ENCODE data around the gene PLP2. TPM values are rescaled to one million over a fixed set of nuclear protein-coding genes. Genes with fewer than 3 reads are reported as not detected.
A peak's percentile ranks its signal among the peaks of the same experiment; 100 is the strongest.

PLP2 gene
- polyA plus RNA-seq, 3 donors, result 27.6 to 36.7 (median 30.6) TPM

DNA sequence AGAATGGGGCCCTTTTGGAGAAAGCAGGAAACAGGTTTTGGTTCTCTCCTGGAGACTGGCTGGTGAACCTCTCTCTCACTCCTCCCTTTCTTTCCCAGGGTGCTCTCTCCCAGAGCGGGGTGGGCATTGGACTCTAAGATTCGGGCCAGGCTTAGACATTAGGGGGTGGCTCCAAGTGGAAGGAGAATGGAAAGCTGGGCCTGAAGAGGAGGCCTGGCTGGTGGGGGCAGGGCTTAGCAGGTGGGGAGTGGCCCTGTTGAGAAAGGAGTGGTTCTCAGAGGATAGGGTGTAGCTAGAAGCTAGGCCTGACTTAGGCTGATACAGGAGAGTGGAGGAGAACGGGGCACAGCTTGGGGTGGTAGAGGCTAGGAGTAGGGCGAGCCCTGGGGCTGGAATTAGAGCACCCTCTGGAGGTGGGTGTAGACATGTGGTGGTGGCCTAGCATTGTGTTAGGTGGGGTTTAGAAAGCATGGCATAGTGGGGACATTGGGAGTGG is 5.7 kb downstream of the PLP2 start:
- DNase-seq (ENCODE audit: extremely low read depth in 1 of 11, low read depth in 9 of 11, low spot score in 4 of 11), result no peak

DNA sequence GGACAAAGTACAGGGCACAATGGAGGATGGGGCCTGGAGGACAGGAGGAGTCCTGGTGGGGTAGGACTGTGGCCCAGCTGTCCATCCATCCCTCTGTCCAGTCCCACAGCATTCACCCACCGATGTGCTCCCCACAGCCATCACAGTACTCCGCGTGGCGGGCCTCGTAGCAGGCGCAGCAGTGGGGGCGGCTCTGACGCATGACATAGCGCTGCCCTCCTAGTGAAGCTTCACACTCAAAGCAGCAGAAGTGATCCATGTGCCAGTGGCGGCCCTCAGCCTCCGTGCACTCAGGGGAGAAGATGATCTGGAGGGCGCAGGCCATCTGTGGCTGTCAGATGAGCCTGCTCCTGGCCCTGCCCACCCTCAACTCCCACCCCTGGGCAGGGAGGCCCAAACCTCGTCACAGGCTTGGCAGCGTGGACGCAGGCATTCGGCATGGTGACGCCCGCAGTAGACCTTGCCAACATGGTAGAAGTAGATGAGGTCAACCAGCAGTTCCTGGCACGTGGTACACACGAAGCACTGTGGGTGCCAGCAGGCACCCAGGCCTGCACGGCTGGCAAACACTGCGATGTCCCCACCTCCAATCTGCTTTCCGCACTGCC is 6.3 kb downstream of the PLP2 start:
- no peak for DNase-seq (ENCODE audit: extremely low read depth in 1 of 11, low read depth in 9 of 11, low spot score in 4 of 11)

- DNase-seq (ENCODE audit: extremely low read depth in 1 of 11, low read depth in 9 of 11, low spot score in 4 of 11), result no peak
These were observed 6.8 kb downstream of the PLP2 start for GRCh38 chrX:49178537-49178936.

DNA sequence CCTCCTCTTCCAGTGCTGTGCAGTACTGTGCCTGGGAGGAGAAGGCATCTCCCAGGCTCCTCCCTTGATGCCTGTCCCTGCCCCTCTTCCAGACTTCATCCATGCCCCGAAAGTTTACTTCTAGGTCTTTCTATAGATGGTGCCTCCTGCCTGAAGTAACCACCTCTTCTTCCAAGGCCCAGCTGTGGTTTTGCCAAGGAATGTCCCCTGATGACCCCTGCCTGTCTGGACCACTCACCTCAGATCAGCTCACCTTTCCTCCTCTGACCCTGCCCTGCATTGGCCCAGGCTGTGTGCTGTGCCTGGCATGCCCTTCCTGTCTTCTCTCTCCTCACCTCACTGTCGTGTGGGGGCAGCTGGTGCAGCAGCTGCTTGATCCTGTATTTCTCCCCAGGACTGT is 7.7 kb downstream of the PLP2 start:
- DNase-seq (ENCODE audit: extremely low read depth in 1 of 11, low read depth in 9 of 11, low spot score in 4 of 11), result no peak

DNA sequence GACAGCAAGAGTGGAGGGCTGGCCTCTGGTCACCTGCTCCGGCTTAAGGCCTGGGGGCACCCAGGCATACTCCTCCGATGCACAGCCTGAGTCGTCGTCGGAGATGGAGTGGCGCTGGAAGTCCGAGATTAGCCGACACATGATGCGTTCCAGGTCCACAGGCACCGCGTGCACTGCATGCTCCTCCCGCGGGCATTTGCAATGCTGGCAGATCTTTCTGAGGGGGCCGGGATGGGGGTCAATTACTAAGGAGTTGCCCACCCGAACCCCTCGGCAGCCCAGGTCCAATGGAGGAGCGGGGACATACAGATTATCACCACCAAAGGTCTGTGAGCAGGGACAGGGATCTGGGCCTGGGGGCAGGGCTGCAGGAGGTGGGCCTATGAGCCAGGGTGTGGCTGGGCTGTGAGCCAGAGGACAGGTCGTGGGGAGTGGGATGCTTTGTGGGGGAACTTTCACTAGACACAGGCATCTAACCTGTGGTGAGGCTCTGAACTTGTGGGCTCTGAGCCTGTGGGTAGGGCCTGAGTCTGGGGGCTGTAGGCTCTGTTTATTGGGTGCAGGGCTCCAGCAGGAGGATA is 12.1 kb downstream of the PLP2 start:
- no peak for DNase-seq (ENCODE audit: extremely low read depth in 1 of 11, low read depth in 9 of 11, low spot score in 4 of 11)

- peak in 8 of 11 donors; percentile 67 to 84 (median 78) for DNase-seq (ENCODE audit: extremely low read depth in 1 of 11, low read depth in 9 of 11, low spot score in 4 of 11)
These were observed 12.9 kb downstream of the PLP2 start for GRCh38 chrX:49184294-49185281.

GRCh38 chrX:49186125-49187027 is 14.7 kb downstream of the PLP2 start, which contains the start of gene PRICKLE3:
PRICKLE3 (minus strand) TSS chrX:49186373; CDS start chrX:49186297, 76 bp downstream.
- DNase-seq (ENCODE audit: extremely low read depth in 1 of 11, low read depth in 9 of 11, low spot score in 4 of 11), result no peak

DNA sequence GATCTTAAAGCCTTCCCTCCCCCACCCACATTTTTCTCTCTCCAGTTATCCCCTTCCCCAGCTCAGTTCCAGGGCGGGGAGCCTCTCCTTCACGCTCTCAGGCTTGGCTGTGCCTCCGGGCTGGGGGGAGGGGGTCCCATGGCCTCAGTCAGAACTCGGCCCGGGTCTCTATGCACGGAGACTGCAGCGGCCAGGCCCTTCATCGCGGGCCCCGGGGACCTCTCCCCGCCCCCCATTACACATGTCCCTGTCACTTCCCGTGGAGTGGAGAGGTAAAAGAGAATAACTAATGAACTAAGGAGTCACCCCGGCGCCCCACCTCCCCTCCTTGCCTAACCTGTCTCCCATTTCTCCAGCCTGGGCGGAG is 15.3 kb downstream of the PLP2 start:
- DNase-seq (ENCODE audit: extremely low read depth in 1 of 11, low read depth in 9 of 11, low spot score in 4 of 11), result no peak

GRCh38 chrX:49187526-49187925 is 15.8 kb downstream of the PLP2 start:
- DNase-seq (ENCODE audit: extremely low read depth in 1 of 11, low read depth in 9 of 11, low spot score in 4 of 11), result no peak

GRCh38 chrX:49188468-49189076 is 16.9 kb downstream of the PLP2 start:
- no peak for DNase-seq (ENCODE audit: extremely low read depth in 1 of 11, low read depth in 9 of 11, low spot score in 4 of 11)

DNA sequence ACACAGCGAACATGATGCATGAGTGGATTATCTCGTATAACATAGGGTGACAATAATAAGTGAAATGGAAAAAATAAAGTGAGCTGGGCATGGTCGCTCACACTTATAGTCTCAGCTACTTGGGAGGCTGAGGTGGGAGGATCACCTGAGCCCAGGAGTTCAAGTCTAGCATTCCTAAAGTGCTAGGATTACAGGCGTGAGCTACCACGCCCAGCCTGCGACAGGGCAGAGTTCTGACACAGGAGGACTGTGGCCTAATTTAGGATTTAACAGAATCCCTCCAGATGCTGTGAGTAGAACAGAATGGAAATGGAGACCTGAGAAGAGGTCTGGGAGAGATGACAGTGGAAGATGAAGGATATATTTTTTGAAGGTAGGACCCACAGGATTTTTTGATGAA is 17.9 kb downstream of the PLP2 start:
- no peak for DNase-seq (ENCODE audit: extremely low read depth in 1 of 11, low read depth in 9 of 11, low spot score in 4 of 11)

DNA sequence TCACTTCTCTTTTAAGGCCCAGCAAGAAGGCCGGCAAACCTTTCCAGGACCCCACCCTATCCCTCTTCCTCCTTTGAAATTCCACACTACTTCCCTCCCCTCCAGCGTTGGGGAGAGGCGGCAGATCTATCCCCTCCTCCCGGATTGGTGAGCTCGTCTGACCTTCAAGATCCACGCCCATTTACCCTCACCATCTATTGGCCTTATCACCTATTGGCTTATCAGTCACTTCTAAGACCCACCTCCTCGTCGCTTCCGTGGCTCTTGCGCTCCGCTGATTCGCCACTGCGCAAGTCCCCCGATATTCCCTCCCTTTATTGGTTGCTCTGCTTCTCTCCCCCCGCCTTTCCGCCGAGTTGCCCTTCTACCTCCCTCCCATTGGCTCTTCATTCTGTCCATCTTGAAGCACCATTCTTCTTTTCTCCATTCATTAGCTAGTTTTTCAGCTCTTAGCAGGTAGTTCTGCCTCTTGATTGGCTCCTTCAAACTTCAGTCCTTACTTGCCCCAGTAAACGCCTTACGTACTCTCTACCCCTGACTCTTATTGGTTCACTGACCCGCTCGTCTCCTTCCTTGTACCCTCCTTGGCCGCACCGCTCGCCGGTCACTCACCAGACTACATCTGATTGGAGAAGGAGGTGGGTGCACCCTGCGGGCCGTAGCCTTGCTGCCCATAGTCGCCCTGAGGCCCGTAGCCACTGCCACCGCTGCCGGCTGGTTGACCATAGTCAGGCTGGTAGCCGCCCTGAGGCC is 19.3 kb downstream of the PLP2 start:
- peak; percentile 80 to 97 (median 90) for DNase-seq (ENCODE audit: extremely low read depth in 1 of 11, low read depth in 9 of 11, low spot score in 4 of 11)

- no peak for DNase-seq (ENCODE audit: extremely low read depth in 1 of 11, low read depth in 9 of 11, low spot score in 4 of 11)
These were observed 19.9 kb downstream of the PLP2 start for GRCh38 chrX:49191574-49192011.

DNA sequence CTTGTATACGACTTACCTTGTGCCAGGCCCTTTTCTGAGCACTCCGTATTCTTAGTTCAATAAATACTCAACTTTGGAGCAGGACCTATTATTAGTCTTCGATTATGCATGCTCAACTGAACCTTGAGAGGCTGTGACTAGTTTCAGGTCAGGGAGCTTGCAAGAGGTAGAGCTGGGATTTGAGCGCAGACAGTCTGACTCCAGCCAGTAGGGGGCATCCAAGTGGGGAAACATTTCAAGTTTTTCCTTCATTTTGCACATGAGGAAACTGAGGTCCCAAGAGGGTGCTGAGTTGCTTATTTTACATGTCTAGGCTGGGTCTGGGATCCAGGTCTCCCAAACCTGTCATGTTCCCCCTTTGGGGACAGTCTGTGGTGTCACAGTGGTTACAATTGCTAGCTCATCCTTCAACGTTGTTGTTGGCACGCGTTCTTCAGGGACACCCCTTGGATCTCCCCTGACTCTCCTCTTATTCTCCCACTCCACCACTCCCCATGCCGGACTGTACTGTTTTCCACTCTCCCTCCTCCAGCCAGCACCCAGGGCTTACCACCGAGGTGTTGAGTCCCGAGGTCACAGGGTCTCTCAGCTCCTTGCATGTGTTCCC is 21.1 kb downstream of the PLP2 start:
- no peak for DNase-seq (ENCODE audit: extremely low read depth in 1 of 11, low read depth in 9 of 11, low spot score in 4 of 11)

GRCh38 chrX:49193542-49193964 is 21.9 kb downstream of the PLP2 start:
- DNase-seq (ENCODE audit: extremely low read depth in 1 of 11, low read depth in 9 of 11, low spot score in 4 of 11), result no peak

DNA sequence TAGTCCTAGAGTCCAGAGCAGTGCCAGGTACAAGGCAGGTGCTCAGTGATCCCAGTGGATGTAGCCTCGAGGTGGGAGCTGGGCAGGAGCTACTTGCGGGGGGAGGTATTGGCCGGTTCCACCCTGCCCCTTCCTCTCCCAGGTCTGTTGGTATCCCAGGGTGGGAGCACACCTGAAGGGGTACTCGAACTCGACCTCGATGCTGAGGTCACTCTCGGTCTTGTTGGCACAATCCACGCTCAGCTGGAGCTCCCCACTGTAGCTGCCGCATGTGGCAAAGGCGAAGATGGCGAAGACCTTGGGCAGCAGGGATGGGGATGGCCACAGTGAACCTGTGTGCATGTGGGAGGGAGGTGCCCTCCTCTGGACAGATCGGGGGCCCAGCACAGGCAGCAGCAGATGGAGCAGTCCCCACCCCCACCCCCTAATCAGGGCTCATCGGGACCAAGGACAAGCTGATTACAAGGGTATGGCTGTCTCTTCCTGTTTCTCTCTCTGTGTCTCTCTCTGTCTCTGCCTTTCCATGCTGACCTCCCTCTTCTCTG is 25.9 kb downstream of the PLP2 start:
- DNase-seq (ENCODE audit: extremely low read depth in 1 of 11, low read depth in 9 of 11, low spot score in 4 of 11), result no peak
